22Rv1 (cell line): ENCODE measurements around the gene MAD1L1.
"Not testable (repeated sequence)": the region's sequence is repeated elsewhere in the genome, so short reads cannot be mapped to it uniquely, and the experiment has no call there.

Experiments used
- H3K27ac ChIP-seq: fragments of 450-650 bp; 2 replicates; pipeline ENCODE4 v1.5.1; 2017
- CTCF ChIP-seq: fragments of 450-650 bp; IDR thresholded peaks from 2 replicates; pipeline ENCODE4 v1.5.1; 2017; ENCODE audit warnings: mild to moderate bottlenecking
- ZFX ChIP-seq: fragments of 450-650 bp; IDR thresholded peaks from 2 replicates; pipeline ENCODE4 v1.6.1; 2017; ENCODE audit warnings: antibody characterized with exemption, borderline replicate concordance

Gene MAD1L1

GRCh38 chr7:1865000-1865555 lies 367.7 kb downstream of the MAD1L1 start:
- TF ChIP-seq CTCF, result no peak
- TF ChIP-seq ZFX, result no peak
- H3K27ac ChIP-seq, result no peak overlapping the region

GRCh38 chr7:1864161-1864940 lies 368.4 kb downstream of the MAD1L1 start:
- no peak for TF ChIP-seq ZFX
- TF ChIP-seq CTCF, result no peak
- no peak overlapping the region for H3K27ac ChIP-seq

GRCh38 chr7:1863091-1863900 lies 369.4 kb downstream of the MAD1L1 start:
- H3K27ac ChIP-seq, result no peak overlapping the region

GRCh38 chr7:1862560-1862959 lies 370.2 kb downstream of the MAD1L1 start:
- TF ChIP-seq CTCF (no peak), ZFX (no peak)
- H3K27ac ChIP-seq, result no peak overlapping the region

More at GRCh38 chr7:1863091-1863900, 369.4 kb downstream of the MAD1L1 start:
- no peak for TF ChIP-seq ZFX

GRCh38 chr7:1861799-1862458 lies 370.8 kb downstream of the MAD1L1 start:
- no peak for TF ChIP-seq CTCF
- no peak for TF ChIP-seq ZFX
- H3K27ac ChIP-seq, result no peak overlapping the region

- not testable (repeated sequence) for H3K27ac ChIP-seq
These were observed 371.6 kb downstream of the MAD1L1 start for GRCh38 chr7:1860881-1861798.

- TF ChIP-seq ZFX (no peak), CTCF (no peak)
- H3K27ac ChIP-seq, result no peak overlapping the region
These were observed 373.3 kb downstream of the MAD1L1 start for GRCh38 chr7:1859266-1860035.
